ENCODE results near the gene FBXW7.

FBXW7 gene

GRCh38 chr4:152565333-152565732, 29.4 kb upstream of the FBXW7 start:
- no peak for TF ChIP-seq CTCF (IDR thresholded peaks at IDR 0.05; ENCODE audit: low read depth, low read length, missing control alignments)
- DNase-seq (ENCODE audit: low read depth), result no peak
- in situ Hi-C loops (cut with HindIII; ENCODE audit: low sequenced_read_pairs), result no loop called here
- no peak overlapping the region for H3K4me3 ChIP-seq (ENCODE audit: low read depth, low read length)

- in situ Hi-C loops (cut with HindIII; ENCODE audit: low sequenced_read_pairs), result no loop called here
- no peak for DNase-seq (ENCODE audit: low read depth)
- no peak for TF ChIP-seq CTCF (IDR thresholded peaks at IDR 0.05; ENCODE audit: low read depth, low read length, missing control alignments)
Measured at GRCh38 chr4:152564336-152564735, 28.4 kb upstream of the FBXW7 start.

GRCh38 chr4:152563209-152563608, 27.3 kb upstream of the FBXW7 start:
- in situ Hi-C loops (cut with HindIII; ENCODE audit: low sequenced_read_pairs), result no loop called here
- DNase-seq (ENCODE audit: low read depth), result no peak
- no peak for TF ChIP-seq CTCF (IDR thresholded peaks at IDR 0.05; ENCODE audit: low read depth, low read length, missing control alignments)
- no peak overlapping the region for H3K4me3 ChIP-seq (ENCODE audit: low read depth, low read length)

More at GRCh38 chr4:152564336-152564735, 28.4 kb upstream of the FBXW7 start:
- no peak overlapping the region for H3K4me3 ChIP-seq (ENCODE audit: low read depth, low read length)

- no peak overlapping the region for H3K4me3 ChIP-seq (ENCODE audit: low read depth, low read length)
- in situ Hi-C loops (cut with HindIII; ENCODE audit: low sequenced_read_pairs), result no loop called here
- DNase-seq (ENCODE audit: low read depth), result no peak
- TF ChIP-seq CTCF (IDR thresholded peaks at IDR 0.05; ENCODE audit: low read depth, low read length, missing control alignments), result no peak
Measured at GRCh38 chr4:152559641-152560040, 23.7 kb upstream of the FBXW7 start.

GRCh38 chr4:152558396-152558795, 22.5 kb upstream of the FBXW7 start:
- no peak for DNase-seq (ENCODE audit: low read depth)
- H3K4me3 ChIP-seq (ENCODE audit: low read depth, low read length), result no peak overlapping the region
- in situ Hi-C loops (cut with HindIII; ENCODE audit: low sequenced_read_pairs), result no loop called here
- no peak for TF ChIP-seq CTCF (IDR thresholded peaks at IDR 0.05; ENCODE audit: low read depth, low read length, missing control alignments)

- TF ChIP-seq CTCF (IDR thresholded peaks at IDR 0.05; ENCODE audit: low read depth, low read length, missing control alignments), result no peak
- no peak for DNase-seq (ENCODE audit: low read depth)
- no peak overlapping the region for H3K4me3 ChIP-seq (ENCODE audit: low read depth, low read length)
- in situ Hi-C loops (cut with HindIII; ENCODE audit: low sequenced_read_pairs), result no loop called here
Measured at GRCh38 chr4:152556834-152557233, 20.9 kb upstream of the FBXW7 start.

GRCh38 chr4:152556283-152556682, 20.4 kb upstream of the FBXW7 start:
- no peak for TF ChIP-seq CTCF (IDR thresholded peaks at IDR 0.05; ENCODE audit: low read depth, low read length, missing control alignments)

More at GRCh38 chr4:152556283-152556682, 20.4 kb upstream of the FBXW7 start:
- no peak for DNase-seq (ENCODE audit: low read depth)
- in situ Hi-C loops (cut with HindIII; ENCODE audit: low sequenced_read_pairs), result no loop called here
- no peak overlapping the region for H3K4me3 ChIP-seq (ENCODE audit: low read depth, low read length)

All from astrocyte of the cerebellum (primary cell).